ENCODE data around the gene CCDC194. TPM values are rescaled to one million over a fixed set of nuclear protein-coding genes. Genes with fewer than 3 reads are reported as not detected.
A peak's percentile ranks its signal among the peaks of the same experiment; 100 is the strongest.

Gene CCDC194
- total RNA-seq, 1 donor = not detected

GRCh38 chr19:17352608-17353280 lies 41.3 kb downstream of the CCDC194 start:
- Histone ChIP-seq H3K4me3 (ENCODE audit: insufficient read depth, low read length) (no peak overlapping the region), H3K79me2 (ENCODE audit: insufficient read depth, low read length) (no peaks in the 10 kb centered on the region), H4K20me1 (ENCODE audit: insufficient read depth, low read length) (no peaks in the 10 kb centered on the region), H3K27ac (ENCODE audit: low read depth, low read length) (no peak overlapping the region), H3K4me1 (ENCODE audit: insufficient read depth, low read length) (peaks cover 6% of the 10 kb centered on the region), H3K27me3 (ENCODE audit: insufficient read depth, low read length) (peaks cover 6% of the 10 kb centered on the region), H2AFZ (ENCODE audit: low read length) (peak overlapping the region; percentile 25), H3K4me2 (ENCODE audit: insufficient read depth, low read length) (no peak overlapping the region), H3K9me3 (ENCODE audit: low read depth, low read length) (no peaks in the 10 kb centered on the region), H3K36me3 (ENCODE audit: insufficient read depth, low read length) (no peaks in the 10 kb centered on the region)
- DNase-seq (ENCODE audit: insufficient read length, low spot score, missing footprints) = peak; percentile 17
- no peak for TF ChIP-seq CTCF (IDR thresholded peaks at IDR 0.05; ENCODE audit: extremely low read depth, low read depth, low read length)

- no peaks in the 10 kb centered on the region for H3K9me3 ChIP-seq (ENCODE audit: low read depth, low read length)
- H3K27ac ChIP-seq (ENCODE audit: low read depth, low read length) = no peak overlapping the region
- H2AFZ ChIP-seq (ENCODE audit: low read length) = no peak overlapping the region
- H3K79me2 ChIP-seq (ENCODE audit: insufficient read depth, low read length) = no peaks in the 10 kb centered on the region
- TF ChIP-seq CTCF (IDR thresholded peaks at IDR 0.05; ENCODE audit: extremely low read depth, low read depth, low read length) = no peak
- DNase-seq (ENCODE audit: insufficient read length, low spot score, missing footprints) = peak; percentile 47
- H4K20me1 ChIP-seq (ENCODE audit: insufficient read depth, low read length) = no peaks in the 10 kb centered on the region
- no peaks in the 10 kb centered on the region for H3K36me3 ChIP-seq (ENCODE audit: insufficient read depth, low read length)
- H3K27me3 ChIP-seq (ENCODE audit: insufficient read depth, low read length) = peaks cover 6% of the 10 kb centered on the region
- no peak overlapping the region for H3K4me3 ChIP-seq (ENCODE audit: insufficient read depth, low read length)
- peaks cover 10% of the 10 kb centered on the region for H3K4me1 ChIP-seq (ENCODE audit: insufficient read depth, low read length)
- H3K4me2 ChIP-seq (ENCODE audit: insufficient read depth, low read length) = no peak overlapping the region
Observed at GRCh38 chr19:17351815-17352435, 42.1 kb downstream of the CCDC194 start.

DNA sequence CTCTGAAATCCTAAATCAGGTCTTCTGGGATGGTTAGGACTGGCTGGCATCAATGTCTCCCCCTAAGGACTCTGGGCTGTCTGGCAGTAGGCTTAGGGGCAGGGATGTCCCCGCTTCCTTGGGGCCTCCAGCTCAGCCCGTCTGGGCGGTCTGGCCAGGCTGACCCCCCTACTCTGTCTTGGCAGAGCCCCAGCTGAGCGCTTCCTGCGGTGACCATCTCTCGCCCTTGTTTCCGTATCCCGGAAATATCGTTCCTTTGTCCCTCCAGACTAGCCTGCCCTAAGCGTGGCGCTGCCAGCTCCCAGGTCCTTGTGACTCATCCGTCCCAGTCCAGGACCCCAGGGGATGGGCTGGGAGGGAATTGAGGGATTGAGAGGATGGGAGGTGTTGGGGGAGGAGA lies 45.3 kb downstream of the CCDC194 start:
- no peak for TF ChIP-seq CTCF (IDR thresholded peaks at IDR 0.05; ENCODE audit: extremely low read depth, low read depth, low read length)
- Histone ChIP-seq H3K4me3 (ENCODE audit: insufficient read depth, low read length) (peak overlapping the region; percentile 63), H3K9me3 (ENCODE audit: low read depth, low read length) (no peaks in the 10 kb centered on the region), H4K20me1 (ENCODE audit: insufficient read depth, low read length) (no peaks in the 10 kb centered on the region), H3K4me2 (ENCODE audit: insufficient read depth, low read length) (peak overlapping the region; percentile 75), H3K27ac (ENCODE audit: low read depth, low read length) (no peak overlapping the region), H2AFZ (ENCODE audit: low read length) (peak overlapping the region; percentile 93), H3K4me1 (ENCODE audit: insufficient read depth, low read length) (peaks cover 10% of the 10 kb centered on the region), H3K79me2 (ENCODE audit: insufficient read depth, low read length) (no peaks in the 10 kb centered on the region), H3K27me3 (ENCODE audit: insufficient read depth, low read length) (peaks cover 6% of the 10 kb centered on the region), H3K36me3 (ENCODE audit: insufficient read depth, low read length) (no peaks in the 10 kb centered on the region)
- DNase-seq (ENCODE audit: insufficient read length, low spot score, missing footprints) = peak; percentile 92

DNA sequence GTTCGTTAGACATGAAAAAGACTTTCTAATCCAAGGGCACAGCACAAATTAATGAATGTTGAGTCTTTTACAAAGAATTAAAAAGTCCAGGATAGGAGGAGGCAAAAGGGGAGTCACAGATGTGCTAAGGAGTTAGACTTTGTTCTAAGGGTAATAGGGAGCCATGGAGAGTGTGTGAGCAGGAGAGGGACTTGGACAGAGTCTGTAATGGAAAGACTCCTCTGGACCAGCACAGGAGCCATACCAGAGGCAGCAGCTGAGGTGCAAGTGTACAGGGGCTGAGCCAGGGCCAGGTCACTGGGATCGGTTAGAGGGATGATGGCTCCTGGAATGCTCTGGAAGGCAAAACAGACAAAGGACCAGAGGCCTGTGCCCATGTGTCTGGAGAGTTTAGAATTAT lies 46.1 kb downstream of the CCDC194 start:
- Histone ChIP-seq H3K36me3 (ENCODE audit: insufficient read depth, low read length) (no peaks in the 10 kb centered on the region), H3K4me3 (ENCODE audit: insufficient read depth, low read length) (no peak overlapping the region), H3K4me2 (ENCODE audit: insufficient read depth, low read length) (no peak overlapping the region), H4K20me1 (ENCODE audit: insufficient read depth, low read length) (no peaks in the 10 kb centered on the region), H3K27ac (ENCODE audit: low read depth, low read length) (no peak overlapping the region), H3K4me1 (ENCODE audit: insufficient read depth, low read length) (peaks cover 10% of the 10 kb centered on the region), H2AFZ (ENCODE audit: low read length) (no peak overlapping the region), H3K9me3 (ENCODE audit: low read depth, low read length) (no peaks in the 10 kb centered on the region), H3K27me3 (ENCODE audit: insufficient read depth, low read length) (peaks cover 6% of the 10 kb centered on the region), H3K79me2 (ENCODE audit: insufficient read depth, low read length) (no peaks in the 10 kb centered on the region)
- DNase-seq (ENCODE audit: insufficient read length, low spot score, missing footprints) = peak; percentile 35
- TF ChIP-seq CTCF (IDR thresholded peaks at IDR 0.05; ENCODE audit: extremely low read depth, low read depth, low read length) = no peak
